K562 (cell line): Measurements from ENCODE around the gene KCNJ5.

ENCODE experiments used
- POLR2A ChIP-seq: fragments of 450-650 bp; conservative IDR thresholded peaks from 2 replicates; pipeline ENCODE4 v1.6.1; 2016
- POLR2AphosphoS5 ChIP-seq: IDR thresholded peaks from 2 replicates; pipeline ENCODE4 v1.6.1; 2011; ENCODE audit warnings: mild to moderate bottlenecking, low read depth, low read length, moderate library complexity; ENCODE audit not compliant: control insufficient read depth, insufficient read depth
- TF ChIP-seq, protein P1 (sequence below): sonication (generic); formaldehyde crosslinking; IDR thresholded peaks from 2 replicates; pipeline ENCODE4 v1.8.0; 2023; ENCODE audit warnings: missing genetic modification reagents, mild to moderate bottlenecking, borderline replicate concordance

GRCh38 chr11:128941110-128941509 lies 50.0 kb downstream of the KCNJ5 start:
- TF ChIP-seq, protein P1, sequence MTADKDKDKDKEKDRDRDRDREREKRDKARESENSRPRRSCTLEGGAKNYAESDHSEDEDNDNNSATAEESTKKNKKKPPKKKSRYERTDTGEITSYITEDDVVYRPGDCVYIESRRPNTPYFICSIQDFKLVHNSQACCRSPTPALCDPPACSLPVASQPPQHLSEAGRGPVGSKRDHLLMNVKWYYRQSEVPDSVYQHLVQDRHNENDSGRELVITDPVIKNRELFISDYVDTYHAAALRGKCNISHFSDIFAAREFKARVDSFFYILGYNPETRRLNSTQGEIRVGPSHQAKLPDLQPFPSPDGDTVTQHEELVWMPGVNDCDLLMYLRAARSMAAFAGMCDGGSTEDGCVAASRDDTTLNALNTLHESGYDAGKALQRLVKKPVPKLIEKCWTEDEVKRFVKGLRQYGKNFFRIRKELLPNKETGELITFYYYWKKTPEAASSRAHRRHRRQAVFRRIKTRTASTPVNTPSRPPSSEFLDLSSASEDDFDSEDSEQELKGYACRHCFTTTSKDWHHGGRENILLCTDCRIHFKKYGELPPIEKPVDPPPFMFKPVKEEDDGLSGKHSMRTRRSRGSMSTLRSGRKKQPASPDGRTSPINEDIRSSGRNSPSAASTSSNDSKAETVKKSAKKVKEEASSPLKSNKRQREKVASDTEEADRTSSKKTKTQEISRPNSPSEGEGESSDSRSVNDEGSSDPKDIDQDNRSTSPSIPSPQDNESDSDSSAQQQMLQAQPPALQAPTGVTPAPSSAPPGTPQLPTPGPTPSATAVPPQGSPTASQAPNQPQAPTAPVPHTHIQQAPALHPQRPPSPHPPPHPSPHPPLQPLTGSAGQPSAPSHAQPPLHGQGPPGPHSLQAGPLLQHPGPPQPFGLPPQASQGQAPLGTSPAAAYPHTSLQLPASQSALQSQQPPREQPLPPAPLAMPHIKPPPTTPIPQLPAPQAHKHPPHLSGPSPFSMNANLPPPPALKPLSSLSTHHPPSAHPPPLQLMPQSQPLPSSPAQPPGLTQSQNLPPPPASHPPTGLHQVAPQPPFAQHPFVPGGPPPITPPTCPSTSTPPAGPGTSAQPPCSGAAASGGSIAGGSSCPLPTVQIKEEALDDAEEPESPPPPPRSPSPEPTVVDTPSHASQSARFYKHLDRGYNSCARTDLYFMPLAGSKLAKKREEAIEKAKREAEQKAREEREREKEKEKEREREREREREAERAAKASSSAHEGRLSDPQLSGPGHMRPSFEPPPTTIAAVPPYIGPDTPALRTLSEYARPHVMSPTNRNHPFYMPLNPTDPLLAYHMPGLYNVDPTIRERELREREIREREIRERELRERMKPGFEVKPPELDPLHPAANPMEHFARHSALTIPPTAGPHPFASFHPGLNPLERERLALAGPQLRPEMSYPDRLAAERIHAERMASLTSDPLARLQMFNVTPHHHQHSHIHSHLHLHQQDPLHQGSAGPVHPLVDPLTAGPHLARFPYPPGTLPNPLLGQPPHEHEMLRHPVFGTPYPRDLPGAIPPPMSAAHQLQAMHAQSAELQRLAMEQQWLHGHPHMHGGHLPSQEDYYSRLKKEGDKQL (CRISPR knock-in tag) = no peak
- TF ChIP-seq POLR2AphosphoS5 (no peak), POLR2A (no peak)
